GM19397 (cell line): ENCODE data around the gene ASGR1.
"Not testable (repeated sequence)": the region's sequence is repeated elsewhere in the genome, so short reads cannot be mapped to it uniquely, and the experiment has no call there.

ENCODE experiments used
- ATAC-seq: cut with Tn5 transposase; IDR thresholded peaks from one replicate; pipeline ENCODE4 v1.9.1; 2021; ENCODE audit warnings: mild to moderate bottlenecking, moderate library complexity; ENCODE audit not compliant: unreplicated experiment

Gene ASGR1

GRCh38 chr17:7191069-7191468 lies 11.9 kb upstream of the ASGR1 start:
- ATAC-seq = no peak

DNA sequence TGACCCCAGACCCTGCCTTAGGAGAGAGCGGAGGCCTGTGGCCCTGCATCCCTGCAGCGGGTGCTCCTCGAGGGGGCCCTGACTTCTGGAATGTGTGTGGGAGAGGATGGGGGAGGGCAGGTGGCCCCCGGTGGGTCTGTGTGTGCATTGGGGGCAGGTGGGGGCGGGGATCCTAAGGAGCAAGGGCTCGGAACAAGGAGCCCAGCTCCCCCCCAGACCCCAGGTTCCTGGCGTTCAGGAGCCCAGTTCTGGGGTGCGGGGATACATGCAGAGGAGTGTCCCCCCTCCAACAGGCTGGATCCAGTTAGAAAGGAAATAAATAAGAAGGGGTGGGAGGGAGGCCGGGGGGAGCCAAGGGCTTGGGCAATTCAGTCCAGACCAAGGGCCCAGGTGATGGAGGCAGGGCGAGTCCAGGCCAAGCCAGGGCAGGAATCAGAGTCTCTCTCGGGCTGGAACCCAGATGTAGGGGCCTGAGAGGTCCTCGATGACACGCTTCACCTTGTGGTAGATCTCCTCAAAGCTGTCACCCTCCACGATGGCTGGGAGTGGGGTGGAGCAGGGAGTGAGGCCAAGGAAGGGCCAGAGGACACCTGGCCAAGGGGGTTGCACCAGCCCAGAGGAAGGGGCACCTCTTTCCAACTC lies 11.2 kb upstream of the ASGR1 start:
- ATAC-seq = no peak

DNA sequence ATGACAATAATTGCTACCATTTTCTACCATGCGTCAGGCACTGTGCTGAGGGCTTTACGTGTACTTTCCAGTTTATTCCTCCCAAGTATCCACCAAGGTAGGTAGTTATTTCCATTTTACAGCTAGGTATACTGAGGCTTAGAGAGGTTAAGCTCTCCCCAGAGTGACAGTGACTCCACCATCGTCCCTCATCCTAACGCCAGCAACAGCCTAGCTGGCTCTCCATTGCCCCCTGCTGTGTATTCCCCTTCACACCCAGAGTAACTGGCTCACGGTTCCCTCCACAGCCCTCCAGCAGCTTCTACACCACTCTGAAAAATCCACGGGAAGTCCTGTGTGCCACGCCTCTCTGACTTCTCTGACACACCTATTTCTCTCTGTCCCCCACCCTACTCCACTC lies 7.1 kb upstream of the ASGR1 start:
- no peak for ATAC-seq

GRCh38 chr17:7184647-7185046 lies 5.5 kb upstream of the ASGR1 start:
- ATAC-seq = no peak

- ATAC-seq = no peak
Observed at GRCh38 chr17:7184091-7184488, 4.9 kb upstream of the ASGR1 start.

GRCh38 chr17:7183433-7184090 lies 4.4 kb upstream of the ASGR1 start:
- ATAC-seq = no peak

GRCh38 chr17:7182101-7182500 lies 2.9 kb upstream of the ASGR1 start:
- ATAC-seq = not testable (repeated sequence)

DNA sequence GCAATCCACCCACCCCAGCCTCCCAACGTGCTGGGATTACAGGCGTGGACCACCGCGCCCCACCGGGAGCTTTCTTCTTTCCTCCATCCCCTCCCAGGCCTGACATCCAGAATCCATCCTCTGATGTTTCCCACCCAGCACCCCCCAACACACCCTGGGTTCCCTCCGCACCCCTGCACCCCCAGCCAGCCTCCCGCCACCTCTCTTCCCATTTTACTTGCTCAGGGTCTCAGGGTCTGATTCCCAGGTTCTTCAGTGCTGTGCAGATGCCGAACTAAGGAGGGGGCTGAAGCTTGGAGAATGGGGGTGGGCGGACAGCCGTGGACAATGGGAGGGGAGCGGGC lies 225 bp downstream of the ASGR1 start:
- no peak for ATAC-seq

GRCh38 chr17:7177954-7178477 lies 1.2 kb downstream of the ASGR1 start:
- no peak for ATAC-seq

DNA sequence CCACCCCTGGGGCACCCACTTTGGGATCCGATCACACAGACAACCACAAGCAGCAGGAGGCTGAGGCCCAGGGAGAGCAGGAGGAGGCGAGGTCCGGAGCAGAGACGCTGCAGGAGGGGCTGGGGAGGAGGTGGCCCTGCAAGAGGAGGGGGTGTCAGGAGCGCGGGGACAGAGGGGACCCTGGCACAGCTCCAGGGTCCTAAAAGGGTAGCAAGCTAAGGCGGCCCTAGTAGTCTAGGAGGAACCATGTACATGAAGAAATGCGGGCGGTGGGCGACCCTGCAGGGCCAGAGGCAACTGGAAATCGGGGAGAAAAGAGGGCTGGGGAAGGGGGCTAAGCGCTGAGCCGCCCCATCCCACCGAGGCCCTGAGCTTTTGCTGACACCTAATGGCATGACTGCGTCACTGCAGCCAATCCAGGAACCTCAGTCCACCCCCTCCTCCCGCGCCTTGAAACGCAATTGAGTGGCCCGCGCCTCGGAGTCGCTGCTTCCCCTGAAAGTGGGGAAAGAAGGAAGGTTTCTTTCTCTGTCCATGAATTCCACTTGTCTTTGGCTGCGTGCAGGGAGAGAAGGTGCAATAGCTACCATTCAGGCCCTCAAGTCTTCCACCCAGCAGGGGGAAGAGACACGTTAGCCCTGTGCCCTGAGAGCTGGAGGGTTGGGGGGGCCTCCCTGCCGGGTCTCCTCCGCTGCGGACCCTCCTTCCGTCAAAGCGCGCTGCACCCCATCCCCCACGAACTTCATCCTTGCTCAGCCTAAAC lies 1.8 kb downstream of the ASGR1 start:
- no peak for ATAC-seq

DNA sequence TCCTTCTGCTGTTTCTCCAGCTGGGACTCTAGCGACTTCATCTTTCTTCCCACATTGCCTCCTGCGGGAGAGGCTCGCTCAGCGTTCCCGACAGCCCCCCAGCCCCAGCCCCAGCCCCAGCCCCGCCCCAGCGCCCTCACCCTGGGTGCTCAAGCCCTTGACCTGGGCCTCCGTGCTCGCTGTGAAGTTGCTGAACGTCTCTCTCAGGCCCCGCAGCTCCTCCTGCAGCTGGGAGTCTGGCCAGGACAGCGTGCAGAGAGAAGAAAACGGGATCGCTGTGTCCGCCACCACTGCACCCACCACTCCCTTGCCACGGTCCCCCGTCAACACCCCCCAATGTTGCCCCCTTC lies 2.4 kb downstream of the ASGR1 start:
- ATAC-seq = no peak

- ATAC-seq = no peak
Observed at GRCh38 chr17:7176107-7176840, 2.9 kb downstream of the ASGR1 start.

DNA sequence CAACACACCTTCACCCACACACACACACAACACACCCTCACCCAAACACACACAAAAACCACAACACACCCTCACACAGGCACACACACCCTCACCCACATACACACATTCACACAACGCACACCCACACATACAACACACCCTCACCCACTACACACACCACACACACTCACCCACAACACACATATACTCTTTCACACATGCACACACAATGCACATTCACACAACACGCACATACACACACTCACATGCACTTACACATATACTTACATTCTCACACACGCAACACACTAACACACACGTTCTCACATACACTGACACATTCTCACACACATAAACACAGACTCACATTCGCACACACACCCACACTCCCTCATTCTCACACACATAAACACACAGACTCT lies 3.8 kb downstream of the ASGR1 start:
- ATAC-seq = no peak

GRCh38 chr17:7174603-7175326 lies 4.4 kb downstream of the ASGR1 start:
- ATAC-seq = no peak

DNA sequence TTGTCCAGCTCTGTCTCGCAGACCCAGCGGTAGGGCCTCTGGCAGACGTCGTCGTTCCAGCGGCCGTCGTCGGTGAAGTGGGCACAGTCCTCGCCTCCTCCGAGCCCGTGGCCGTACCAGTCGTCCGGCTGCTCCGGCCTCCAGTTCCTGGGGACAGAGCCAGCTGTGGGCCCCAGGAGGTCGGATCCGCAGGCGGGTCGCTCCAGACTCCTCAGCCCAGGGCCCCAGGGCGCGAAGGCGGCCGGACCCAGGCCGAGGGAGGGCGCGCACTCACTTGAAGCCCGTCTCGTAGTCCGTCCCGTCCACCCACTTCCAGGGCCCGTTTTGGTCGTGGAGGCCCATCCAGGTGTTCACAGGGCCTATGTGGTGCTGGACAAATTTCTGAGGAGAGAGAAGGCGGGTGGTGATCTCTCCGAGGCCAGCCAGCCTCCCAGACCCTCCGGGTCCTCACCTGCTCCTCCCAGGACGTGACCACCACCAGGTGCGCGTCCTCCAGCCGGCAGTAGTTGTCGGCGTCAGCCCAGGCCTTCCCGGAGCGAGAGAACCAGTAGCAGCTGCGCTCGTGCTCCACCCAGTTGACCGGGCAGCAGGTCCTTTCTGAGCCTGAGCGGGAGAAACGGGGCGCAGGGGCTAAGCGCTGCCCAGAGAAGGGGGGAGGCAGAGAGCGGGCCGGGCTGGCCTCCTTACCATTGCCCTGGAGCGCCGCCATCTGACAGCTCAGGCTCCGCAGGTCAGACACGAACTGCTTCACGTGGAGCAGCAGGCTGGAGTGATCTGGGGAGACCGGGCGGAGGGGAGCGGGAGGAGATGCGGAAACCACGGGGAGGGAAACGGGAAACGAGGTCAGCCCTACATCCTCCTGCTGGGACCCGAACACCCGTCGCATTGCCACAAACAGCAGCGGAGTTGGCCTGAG lies 5.2 kb downstream of the ASGR1 start:
- ATAC-seq = no peak

DNA sequence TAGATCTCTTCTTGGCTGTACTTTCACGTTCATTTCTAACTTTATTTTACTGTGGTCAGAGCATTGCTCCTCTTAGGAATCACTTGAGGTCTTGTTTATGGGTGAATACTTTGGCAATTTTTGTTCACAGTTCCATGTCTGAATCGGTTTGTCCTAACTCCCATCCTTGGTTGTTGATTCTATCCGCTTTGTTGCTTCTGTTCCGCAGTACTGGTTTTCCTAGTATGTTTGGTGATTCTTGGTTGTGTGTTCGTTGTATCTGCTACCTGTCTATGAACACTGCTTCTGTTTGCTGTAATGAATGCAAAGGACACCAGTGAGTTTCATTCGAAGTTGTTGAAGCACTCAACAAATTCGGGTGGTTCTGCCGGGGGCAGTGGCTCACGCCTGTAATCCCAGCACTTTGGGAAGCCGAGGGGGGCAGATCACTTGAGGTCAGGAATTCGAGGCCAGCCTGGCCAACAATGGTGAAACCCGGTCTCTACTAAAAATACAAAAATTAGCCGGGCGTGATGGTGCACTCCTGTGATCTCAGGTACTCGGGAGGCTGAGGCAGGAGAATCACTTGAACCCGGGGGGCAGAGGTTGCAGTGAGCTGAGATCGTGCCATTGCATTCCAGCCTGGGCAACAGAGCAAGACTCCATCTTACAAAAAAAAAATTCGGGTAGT lies 6.5 kb downstream of the ASGR1 start:
- not testable (repeated sequence) for ATAC-seq

GRCh38 chr17:7169565-7169908 lies 9.6 kb downstream of the ASGR1 start:
- ATAC-seq = not testable (repeated sequence)

DNA sequence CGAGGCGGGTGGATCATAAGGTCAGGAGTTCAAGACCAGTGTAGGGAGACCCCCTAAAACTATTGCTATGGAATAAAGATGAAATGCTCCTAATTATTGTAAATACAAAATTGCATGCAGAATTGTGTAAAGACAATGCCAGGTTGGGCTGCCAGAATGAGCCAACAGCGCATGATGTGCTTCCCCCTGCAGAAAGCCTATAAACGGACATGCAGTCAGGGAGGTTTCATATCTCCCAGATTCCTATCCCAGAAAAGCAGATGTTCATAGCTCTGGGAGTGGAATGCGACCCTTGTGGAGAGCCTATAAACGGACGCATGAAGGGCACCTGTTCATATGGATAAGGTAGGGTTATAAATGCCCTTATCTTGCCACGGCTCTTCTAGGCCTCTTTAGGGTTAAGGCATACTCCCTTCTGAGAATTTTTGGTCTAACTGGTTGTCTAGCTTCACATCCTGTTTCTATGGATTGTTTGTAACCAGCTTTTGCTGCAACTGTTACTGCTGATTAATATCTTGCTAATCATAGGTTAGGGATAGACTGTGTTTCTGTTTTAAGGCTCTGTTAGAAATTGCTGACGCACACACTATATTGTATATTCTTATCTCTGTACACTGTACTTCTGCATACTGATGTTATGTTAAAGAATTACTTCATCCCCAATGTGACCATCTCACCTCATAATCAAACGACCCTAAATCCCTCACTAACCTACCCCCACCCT lies 10.2 kb downstream of the ASGR1 start:
- ATAC-seq = not testable (repeated sequence)

DNA sequence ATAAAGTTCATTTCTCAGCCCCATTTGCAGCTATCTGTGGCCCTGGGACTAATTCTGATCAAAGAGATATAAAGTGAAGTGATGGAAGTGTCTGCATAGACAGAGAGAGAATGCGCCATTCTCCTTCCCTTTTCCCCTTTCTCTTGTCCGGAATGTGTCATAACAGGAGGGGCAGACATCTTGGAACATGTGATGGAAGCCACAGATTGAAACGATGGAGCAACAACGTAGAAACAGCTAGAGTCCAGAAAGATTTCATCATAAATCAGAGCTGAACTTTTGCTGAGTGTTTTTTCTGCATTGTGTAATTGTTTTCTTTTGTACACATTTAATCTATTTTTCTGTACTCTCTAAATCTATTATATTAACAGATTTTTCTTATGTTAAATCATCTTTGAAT lies 11.3 kb downstream of the ASGR1 start:
- ATAC-seq = no peak
